ENCODE data around the gene TSPAN17. TPM values are rescaled to one million over a fixed set of nuclear protein-coding genes. Genes with fewer than 3 reads are reported as not detected.

Gene TSPAN17
- total RNA-seq, result 22.2 and 25.9 TPM in 2 replicates

DNA sequence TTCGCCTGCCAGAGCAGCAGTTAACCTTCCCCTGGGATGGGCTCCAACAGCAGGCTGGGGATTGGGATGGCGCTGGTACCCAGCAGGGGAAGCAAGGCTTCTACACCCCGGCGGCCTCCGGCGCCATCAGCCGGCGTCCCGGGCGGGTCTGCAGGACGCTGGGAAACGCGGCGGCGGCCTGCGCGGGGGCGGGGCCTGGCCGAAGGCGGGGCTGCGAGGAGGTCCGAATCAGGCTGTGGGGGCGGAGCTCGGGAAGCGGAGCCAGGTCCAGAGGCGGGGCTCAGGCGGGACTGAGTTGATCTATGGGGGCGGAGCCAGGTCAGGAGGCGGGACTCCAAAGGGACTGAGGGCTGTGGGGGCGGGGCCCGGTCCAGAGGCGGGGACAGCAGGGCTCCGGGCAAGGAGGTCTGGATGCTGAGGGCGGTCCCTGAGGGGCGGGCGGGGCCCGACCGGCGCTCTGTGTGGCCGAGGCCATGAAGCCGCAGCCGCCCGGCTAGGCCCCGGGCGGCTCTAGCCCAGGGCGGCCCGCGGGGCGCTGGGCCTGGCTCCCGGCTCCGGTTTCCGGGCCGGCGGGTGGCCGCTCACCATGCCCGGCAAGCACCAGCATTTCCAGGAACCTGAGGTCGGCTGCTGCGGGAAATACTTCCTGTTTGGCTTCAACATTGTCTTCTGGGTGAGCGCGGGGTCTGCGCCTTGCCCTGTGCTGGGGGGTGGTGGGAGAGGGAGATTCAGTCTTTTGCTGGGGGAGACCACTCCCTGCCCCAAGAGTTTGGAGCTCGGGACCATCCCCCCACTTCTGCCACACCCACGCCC lies at the start of gene TSPAN17:
Gene TSPAN17, plus strand, starts transcription at position 455 of the 813 bp plus-strand sequence. Its CDS starts 132 bp downstream, at position 587.

DNA sequence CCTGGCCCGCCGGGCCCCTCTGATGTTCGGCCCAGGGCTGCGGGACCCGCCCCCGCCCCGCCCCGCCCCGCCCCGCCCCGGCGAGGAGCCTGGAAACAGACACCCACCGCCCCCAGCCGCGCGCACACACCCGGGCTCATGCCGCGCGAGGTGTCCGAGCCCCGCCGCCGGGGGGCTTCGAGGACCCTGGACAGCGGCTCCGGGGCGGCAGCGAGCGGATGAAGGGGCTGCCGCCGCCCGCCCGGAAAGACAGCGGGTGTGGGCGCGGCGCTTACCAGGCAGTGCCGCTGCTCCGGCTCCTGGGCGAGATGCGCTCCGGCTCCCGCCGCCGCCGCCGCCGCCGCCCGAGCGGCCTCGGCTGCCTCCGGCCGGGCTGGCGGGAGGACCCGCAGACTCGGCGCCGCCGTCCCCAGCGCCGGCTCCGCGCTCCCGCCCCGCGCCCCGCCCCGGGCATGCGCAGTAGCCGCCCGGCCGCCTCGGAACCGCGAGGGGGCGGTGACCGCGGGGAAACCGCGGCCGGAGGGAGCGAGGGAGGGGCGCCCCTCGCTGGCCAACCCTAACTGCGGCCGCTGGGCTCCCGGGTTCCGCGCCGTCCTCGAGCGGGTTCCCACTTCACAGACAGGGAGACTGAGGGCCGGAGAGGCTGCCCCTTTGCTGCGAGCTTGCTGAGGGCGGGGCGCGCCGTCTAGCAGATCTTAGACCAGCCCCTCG lies 37.4 kb upstream of the TSPAN17 start, which contains the start of gene GPRIN1:
Gene GPRIN1, minus strand, starts transcription at position 433 of the 711 bp plus-strand sequence. CDS start 10,322 bp downstream, outside the sequence.

GRCh38 chr5:176629853-176630680 lies 17.2 kb upstream of the TSPAN17 start, which contains the start of the genes EIF4E1B and SNCB:
Gene EIF4E1B, plus strand, starts transcription at chr5:176630675. Its CDS starts 12,113 bp downstream, at chr5:176642788.
Gene SNCB, minus strand, starts transcription at chr5:176630534. Its CDS starts 880 bp downstream, at chr5:176629654.

Other genes starting within 250 kb of the TSPAN17 start
- 111 and 126 TPM in 2 replicates for gene CLTB, start 230.9 kb upstream of the TSPAN17 start, total RNA-seq
- 27.2 and 33.5 TPM in 2 replicates for gene FAF2, start 199.1 kb upstream of the TSPAN17 start, total RNA-seq
- 4.6 and 5.0 TPM in 2 replicates for gene RNF44, start 110.1 kb upstream of the TSPAN17 start, total RNA-seq
- not detected in 2 replicates for gene CDHR2, start 98.1 kb upstream of the TSPAN17 start, total RNA-seq
- gene GPRIN1, start 37.3 kb upstream of the TSPAN17 start, total RNA-seq, result 9.2 and 9.7 TPM in 2 replicates
- gene SNCB, start 16.9 kb upstream of the TSPAN17 start, total RNA-seq, result 0.34 TPM in 1 of 2 replicates, not detected in the other
- not detected in 2 replicates for gene EIF4E1B, start 16.8 kb upstream of the TSPAN17 start, total RNA-seq
- 0.17 TPM in 1 of 2 replicates, not detected in the other for gene UNC5A, start 163.1 kb downstream of the TSPAN17 start, total RNA-seq